Gastrocnemius medialis (tissue), 4 donors: ENCODE data around the gene TFB2M.

Source experiments
- POLR2A ChIP-seq, 2 donors: fragments of 450-650 bp; IDR thresholded peaks; one replicate each; pipeline ENCODE4 v1.6.1; 2017; ENCODE audit warnings: antibody characterized with exemption in 2 of 2, mild to moderate bottlenecking in 2 of 2, moderate library complexity in 2 of 2
- TF ChIP-seq, protein P1 (sequence below), 5 experiments: fragments of 450-650 bp in 3 of 5; fragments of 200-600 bp in 2 of 5; sonication (generic) in 2 of 5; IDR thresholded peaks in 4 of 5; conservative IDR thresholded peaks in 1 of 5; 1 replicate in 4 of 5; 2 replicates in 1 of 5; pipeline ENCODE4 v1.5.1; 2016 to 2019; ENCODE audit warnings: antibody characterized with exemption in 5 of 5, mild to moderate bottlenecking in 3 of 5, moderate library complexity in 3 of 5

DNA sequence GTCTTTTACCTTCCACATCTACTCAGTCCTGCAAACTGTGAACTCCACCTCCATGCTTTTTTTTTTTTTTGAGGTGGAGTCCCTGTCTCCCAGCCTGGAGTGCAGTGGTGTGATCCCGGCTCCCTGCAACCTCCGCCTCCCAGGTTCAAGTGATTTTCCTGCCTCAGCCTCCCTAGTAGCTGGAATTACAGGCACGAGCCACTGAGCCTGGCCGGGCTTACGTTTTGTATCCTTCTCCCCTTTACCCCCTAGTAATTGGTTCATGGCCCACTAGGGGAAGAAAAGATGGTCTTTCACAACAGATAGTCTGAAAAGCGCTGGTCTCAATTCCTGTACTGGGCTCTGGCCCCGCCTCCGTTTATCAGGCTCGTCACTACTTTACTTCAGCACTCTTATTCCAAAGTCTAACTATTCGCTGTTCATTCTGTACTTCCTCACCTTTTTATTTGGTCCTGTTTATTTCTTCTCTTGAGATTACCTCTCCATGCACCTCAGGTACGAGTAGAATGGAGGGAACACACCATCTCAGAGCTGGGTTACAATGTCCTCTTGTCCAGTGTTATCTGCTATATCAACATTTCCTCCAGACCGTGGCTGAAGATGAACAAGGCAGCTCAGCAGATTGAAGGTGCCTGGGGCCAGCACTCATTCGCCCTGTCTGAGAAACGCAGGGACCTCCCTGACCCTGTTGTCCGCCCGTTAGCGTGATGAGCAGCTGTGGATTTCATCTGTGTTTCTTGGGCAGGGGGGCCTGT is 16.4 kb upstream of the TFB2M start:
- TF ChIP-seq POLR2A (IDR thresholded peaks at IDR 0.05) = no peak
- TF ChIP-seq, protein P1, sequence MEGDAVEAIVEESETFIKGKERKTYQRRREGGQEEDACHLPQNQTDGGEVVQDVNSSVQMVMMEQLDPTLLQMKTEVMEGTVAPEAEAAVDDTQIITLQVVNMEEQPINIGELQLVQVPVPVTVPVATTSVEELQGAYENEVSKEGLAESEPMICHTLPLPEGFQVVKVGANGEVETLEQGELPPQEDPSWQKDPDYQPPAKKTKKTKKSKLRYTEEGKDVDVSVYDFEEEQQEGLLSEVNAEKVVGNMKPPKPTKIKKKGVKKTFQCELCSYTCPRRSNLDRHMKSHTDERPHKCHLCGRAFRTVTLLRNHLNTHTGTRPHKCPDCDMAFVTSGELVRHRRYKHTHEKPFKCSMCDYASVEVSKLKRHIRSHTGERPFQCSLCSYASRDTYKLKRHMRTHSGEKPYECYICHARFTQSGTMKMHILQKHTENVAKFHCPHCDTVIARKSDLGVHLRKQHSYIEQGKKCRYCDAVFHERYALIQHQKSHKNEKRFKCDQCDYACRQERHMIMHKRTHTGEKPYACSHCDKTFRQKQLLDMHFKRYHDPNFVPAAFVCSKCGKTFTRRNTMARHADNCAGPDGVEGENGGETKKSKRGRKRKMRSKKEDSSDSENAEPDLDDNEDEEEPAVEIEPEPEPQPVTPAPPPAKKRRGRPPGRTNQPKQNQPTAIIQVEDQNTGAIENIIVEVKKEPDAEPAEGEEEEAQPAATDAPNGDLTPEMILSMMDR (IDR thresholded peaks at IDR 0.05 in 4 of 5, conservative IDR thresholded peaks at IDR 0.05 in 1 of 5) = no peak
